Epithelial cell of proximal tubule (primary cell): ENCODE results near the gene B4GALT5. TPM values are rescaled to one million over a fixed set of nuclear protein-coding genes. Genes with fewer than 3 reads are reported as not detected.
A peak's percentile ranks its signal among the peaks of the same experiment; 100 is the strongest.
"Not testable (repeated sequence)": the region's sequence is repeated elsewhere in the genome, so short reads cannot be mapped to it uniquely, and the experiment has no call there.

ENCODE experiments used
- DNase-seq: peaks from one replicate; pipeline ENCODE4 v3.0.0-alpha.2; 2011; ENCODE audit warnings: low read depth
- H3K4me3 ChIP-seq: 2 replicates; pipeline ENCODE4 v1.5.1; 2011; ENCODE audit warnings: low read depth, mild to moderate bottlenecking, low read length
- CTCF ChIP-seq: conservative IDR thresholded peaks from 2 replicates; pipeline ENCODE4 v1.5.1; 2012; ENCODE audit warnings: low read depth, mild to moderate bottlenecking, low read length
- total RNA-seq: library from RNA; depleted of rRNA; stranded (reverse); fragments of >200 nt; gene quantifications from 2 replicates; pipeline ENCODE4 v1.2.3, GENCODE V29; 2015

The B4GALT5 gene
- total RNA-seq, 1 donor from 2014 or later = 27.4 TPM

GRCh38 chr20:49737260-49737659, 23.6 kb upstream of the B4GALT5 start:
- no peak for TF ChIP-seq CTCF
- DNase-seq = no peak
- H3K4me3 ChIP-seq = no peak overlapping the region

- DNase-seq = no peak
- H3K4me3 ChIP-seq = no peak overlapping the region
- TF ChIP-seq CTCF = no peak
These were observed 16.1 kb upstream of the B4GALT5 start for GRCh38 chr20:49729780-49730179.

GRCh38 chr20:49727894-49728885, 14.5 kb upstream of the B4GALT5 start:
- TF ChIP-seq CTCF = no peak
- no peak overlapping the region for H3K4me3 ChIP-seq
- DNase-seq = no peak

- TF ChIP-seq CTCF = no peak
- no peak overlapping the region for H3K4me3 ChIP-seq
- no peak for DNase-seq
These were observed 13.8 kb upstream of the B4GALT5 start for GRCh38 chr20:49727478-49727877.

- no peak for TF ChIP-seq CTCF
- no peak for DNase-seq
These were observed 12.0 kb upstream of the B4GALT5 start for GRCh38 chr20:49725694-49726093.

GRCh38 chr20:49725224-49725606, 11.5 kb upstream of the B4GALT5 start:
- not testable (repeated sequence) for H3K4me3 ChIP-seq, DNase-seq

More at GRCh38 chr20:49725694-49726093, 12.0 kb upstream of the B4GALT5 start:
- no peak overlapping the region for H3K4me3 ChIP-seq

- DNase-seq = peak; percentile 90
- TF ChIP-seq CTCF = no peak
These were observed 10.9 kb upstream of the B4GALT5 start for GRCh38 chr20:49724408-49725223.

GRCh38 chr20:49723758-49724157, 10.1 kb upstream of the B4GALT5 start:
- not testable (repeated sequence) for DNase-seq, H3K4me3 ChIP-seq

More at GRCh38 chr20:49724408-49725223, 10.9 kb upstream of the B4GALT5 start:
- H3K4me3 ChIP-seq = peak overlapping the region; percentile 9

GRCh38 chr20:49721326-49721725, 7.6 kb upstream of the B4GALT5 start:
- DNase-seq = not testable (repeated sequence)

More at GRCh38 chr20:49721326-49721725, 7.6 kb upstream of the B4GALT5 start:
- H3K4me3 ChIP-seq = not testable (repeated sequence)
